Omental fat pad (tissue), 4 donors: ENCODE data around the gene PRKAG1. TPM values are rescaled to one million over a fixed set of nuclear protein-coding genes. Genes with fewer than 3 reads are reported as not detected.

ENCODE experiments used
- ATAC-seq: fragments of 150-250 bp; one replicate; pipeline ENCODE4 v1.9.1; 2016; ENCODE audit warnings: mild to moderate bottlenecking, moderate library complexity; ENCODE audit not compliant: low FRiP score
- DNase-seq: peaks from one replicate; pipeline ENCODE4 v3.0.0-alpha.2; 2019; ENCODE audit warnings: low spot score
- CTCF ChIP-seq, 3 donors: fragments of 450-650 bp; IDR thresholded peaks; one replicate each; pipeline ENCODE4 v1.5.1; 2016 to 2017; ENCODE audit warnings: antibody characterized with exemption in 3 of 3, mild to moderate bottlenecking in 3 of 3, moderate library complexity in 2 of 3
- total RNA-seq, 4 donors: library from RNA; depleted of rRNA; stranded (reverse); fragments of >200 nt; gene quantifications; one replicate each; pipeline ENCODE4 v1.1.0, GENCODE V29; 2016

PRKAG1 gene
- total RNA-seq, 4 donors from 2014 or later, result 40.0 to 64.2 (median 54.4) TPM

- ATAC-seq (no peak), DNase-seq (no peak)
- no peak for TF ChIP-seq CTCF (IDR thresholded peaks at IDR 0.05)
These were observed 23.4 kb upstream of the PRKAG1 start for GRCh38 chr12:49041881-49042484.

GRCh38 chr12:49041036-49041880, 22.7 kb upstream of the PRKAG1 start:
- DNase-seq, result no peak
- no peak for TF ChIP-seq CTCF (IDR thresholded peaks at IDR 0.05)

GRCh38 chr12:49040364-49040855, 21.8 kb upstream of the PRKAG1 start:
- no peak for ATAC-seq
- TF ChIP-seq CTCF (IDR thresholded peaks at IDR 0.05), result no peak
- DNase-seq, result no peak

More at GRCh38 chr12:49041036-49041880, 22.7 kb upstream of the PRKAG1 start:
- no peak for ATAC-seq

GRCh38 chr12:49039421-49040363, 21.1 kb upstream of the PRKAG1 start:
- ATAC-seq (no peak), DNase-seq (no peak)
- no peak for TF ChIP-seq CTCF (IDR thresholded peaks at IDR 0.05)

- DNase-seq, result no peak
- no peak for TF ChIP-seq CTCF (IDR thresholded peaks at IDR 0.05)
- no peak for ATAC-seq
These were observed 19.8 kb upstream of the PRKAG1 start for GRCh38 chr12:49038291-49038955.

- TF ChIP-seq CTCF (IDR thresholded peaks at IDR 0.05), result no peak
- DNase-seq, result no peak
- no peak for ATAC-seq
These were observed 19.3 kb upstream of the PRKAG1 start for GRCh38 chr12:49037947-49038237.
